B cell (primary cell): ENCODE measurements around the gene PPP3CA.

Experiments
- EZH2 ChIP-seq: IDR thresholded peaks from 2 replicates; pipeline ENCODE4 v1.6.1; 2012; ENCODE audit warnings: borderline replicate concordance, low read depth, mild to moderate bottlenecking, moderate library complexity, low read length; ENCODE audit not compliant: insufficient read depth, poor library complexity, severe bottlenecking
- TF ChIP-seq, protein P1 (sequence below): fragments of 200-600 bp; IDR thresholded peaks from one replicate; pipeline ENCODE4 v1.8.0; 2022; ENCODE audit warnings: antibody characterized with exemption, mild to moderate bottlenecking

DNA sequence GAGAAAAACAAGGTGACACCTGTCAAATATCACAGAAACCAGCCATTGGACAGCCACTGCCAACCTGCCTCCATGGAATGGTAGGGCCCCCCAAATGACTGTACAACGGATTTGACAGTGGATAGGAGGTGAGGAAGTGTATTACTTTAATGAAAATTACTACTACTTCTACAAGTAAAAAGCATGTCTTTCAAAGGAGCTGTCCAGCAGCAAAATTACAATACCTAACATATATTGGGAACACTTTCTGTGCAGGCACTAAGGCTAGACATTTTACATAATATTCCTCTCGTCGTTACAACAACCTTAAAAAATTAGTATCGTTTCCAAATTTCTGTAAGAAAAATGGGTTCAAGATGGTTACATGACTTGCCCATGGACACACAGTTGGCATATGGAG, 14.9 kb downstream of the PPP3CA start:
- TF ChIP-seq, protein P1, sequence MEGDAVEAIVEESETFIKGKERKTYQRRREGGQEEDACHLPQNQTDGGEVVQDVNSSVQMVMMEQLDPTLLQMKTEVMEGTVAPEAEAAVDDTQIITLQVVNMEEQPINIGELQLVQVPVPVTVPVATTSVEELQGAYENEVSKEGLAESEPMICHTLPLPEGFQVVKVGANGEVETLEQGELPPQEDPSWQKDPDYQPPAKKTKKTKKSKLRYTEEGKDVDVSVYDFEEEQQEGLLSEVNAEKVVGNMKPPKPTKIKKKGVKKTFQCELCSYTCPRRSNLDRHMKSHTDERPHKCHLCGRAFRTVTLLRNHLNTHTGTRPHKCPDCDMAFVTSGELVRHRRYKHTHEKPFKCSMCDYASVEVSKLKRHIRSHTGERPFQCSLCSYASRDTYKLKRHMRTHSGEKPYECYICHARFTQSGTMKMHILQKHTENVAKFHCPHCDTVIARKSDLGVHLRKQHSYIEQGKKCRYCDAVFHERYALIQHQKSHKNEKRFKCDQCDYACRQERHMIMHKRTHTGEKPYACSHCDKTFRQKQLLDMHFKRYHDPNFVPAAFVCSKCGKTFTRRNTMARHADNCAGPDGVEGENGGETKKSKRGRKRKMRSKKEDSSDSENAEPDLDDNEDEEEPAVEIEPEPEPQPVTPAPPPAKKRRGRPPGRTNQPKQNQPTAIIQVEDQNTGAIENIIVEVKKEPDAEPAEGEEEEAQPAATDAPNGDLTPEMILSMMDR, result no peak
- no peak for TF ChIP-seq EZH2
